Omental fat pad (tissue), 4 donors: ENCODE results near the gene PRIMPOL. TPM values are rescaled to one million over a fixed set of nuclear protein-coding genes. Genes with fewer than 3 reads are reported as not detected.
"Not testable (repeated sequence)": the region's sequence is repeated elsewhere in the genome, so short reads cannot be mapped to it uniquely, and the experiment has no call there.

Experiments
- ATAC-seq: fragments of 150-250 bp; one replicate; pipeline ENCODE4 v1.9.1; 2016; ENCODE audit warnings: mild to moderate bottlenecking, moderate library complexity; ENCODE audit not compliant: low FRiP score
- DNase-seq: peaks from one replicate; pipeline ENCODE4 v3.0.0-alpha.2; 2019; ENCODE audit warnings: low spot score
- total RNA-seq, 4 donors: library from RNA; depleted of rRNA; stranded (reverse); fragments of >200 nt; gene quantifications; one replicate each; pipeline ENCODE4 v1.1.0, GENCODE V29; 2016
- TF ChIP-seq, protein P1 (sequence below), 3 donors: fragments of 450-650 bp; IDR thresholded peaks; one replicate each; pipeline ENCODE4 v1.5.1; 2016 to 2017; ENCODE audit warnings: antibody characterized with exemption in 3 of 3, mild to moderate bottlenecking in 3 of 3, moderate library complexity in 2 of 3

The PRIMPOL gene, protein sequence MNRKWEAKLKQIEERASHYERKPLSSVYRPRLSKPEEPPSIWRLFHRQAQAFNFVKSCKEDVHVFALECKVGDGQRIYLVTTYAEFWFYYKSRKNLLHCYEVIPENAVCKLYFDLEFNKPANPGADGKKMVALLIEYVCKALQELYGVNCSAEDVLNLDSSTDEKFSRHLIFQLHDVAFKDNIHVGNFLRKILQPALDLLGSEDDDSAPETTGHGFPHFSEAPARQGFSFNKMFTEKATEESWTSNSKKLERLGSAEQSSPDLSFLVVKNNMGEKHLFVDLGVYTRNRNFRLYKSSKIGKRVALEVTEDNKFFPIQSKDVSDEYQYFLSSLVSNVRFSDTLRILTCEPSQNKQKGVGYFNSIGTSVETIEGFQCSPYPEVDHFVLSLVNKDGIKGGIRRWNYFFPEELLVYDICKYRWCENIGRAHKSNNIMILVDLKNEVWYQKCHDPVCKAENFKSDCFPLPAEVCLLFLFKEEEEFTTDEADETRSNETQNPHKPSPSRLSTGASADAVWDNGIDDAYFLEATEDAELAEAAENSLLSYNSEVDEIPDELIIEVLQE
- 10 to 100 TPM in 2 of 4 donors, 1 to 10 TPM in 2; 8.2 to 23.0 (median 13.7) TPM for total RNA-seq

DNA sequence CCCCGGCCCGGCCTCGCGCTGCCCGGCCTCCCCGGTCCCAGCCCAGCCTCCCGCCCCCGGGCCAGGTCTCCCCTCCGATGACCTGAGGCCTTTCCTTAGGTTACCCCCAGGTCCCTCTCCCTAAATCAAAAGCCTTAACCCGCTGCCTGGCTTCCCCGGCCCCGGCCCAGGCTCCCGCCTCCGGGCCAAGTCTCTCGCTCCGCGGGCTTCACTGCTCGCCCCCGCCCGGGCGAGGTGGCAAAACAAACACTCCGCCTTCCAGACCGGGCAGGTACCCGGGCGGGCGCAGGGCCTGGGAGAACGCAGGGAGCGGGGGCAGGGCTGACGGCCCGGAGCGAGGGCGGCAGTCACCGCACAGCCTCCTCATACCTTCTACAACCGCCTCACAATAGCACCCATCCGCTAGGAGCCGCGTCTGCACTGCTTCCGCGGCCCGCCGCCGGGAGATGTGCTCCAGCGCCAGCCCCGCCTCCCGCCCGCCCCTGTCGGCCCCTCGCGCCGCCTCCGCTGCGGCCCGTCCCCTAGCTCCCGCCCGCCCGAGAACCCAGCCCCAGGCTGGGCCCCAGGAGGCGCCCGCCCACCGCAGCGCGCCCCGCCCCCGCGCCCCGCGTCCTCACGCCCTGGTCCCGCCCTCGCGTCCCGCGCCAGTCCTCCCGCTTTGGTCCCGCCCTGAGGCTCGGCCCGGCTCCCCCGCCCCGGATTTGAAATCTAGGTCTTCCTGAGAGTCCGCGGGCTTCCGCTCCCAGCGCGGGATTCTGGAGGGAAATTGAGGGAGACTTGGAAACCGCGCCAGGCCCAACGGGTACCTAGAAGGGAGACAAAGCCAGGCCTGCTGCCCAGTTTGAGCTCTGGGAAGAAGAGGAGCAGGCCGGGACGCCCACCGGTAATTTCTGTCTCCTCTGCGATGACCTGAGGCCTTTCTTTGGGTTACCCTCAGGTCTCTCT is at the start of gene PRIMPOL, which contains the start of gene CASP3:
Gene PRIMPOL, plus strand, starts transcription at position 713 of the 945 bp plus-strand sequence. CDS start 7,403 bp downstream, outside the sequence.
Gene CASP3, minus strand, starts transcription at position 422 of the 945 bp plus-strand sequence. CDS start 10,994 bp downstream, outside the sequence.
- DNase-seq (peak; percentile 86), ATAC-seq (peak; percentile 96)
- TF ChIP-seq, protein P1, sequence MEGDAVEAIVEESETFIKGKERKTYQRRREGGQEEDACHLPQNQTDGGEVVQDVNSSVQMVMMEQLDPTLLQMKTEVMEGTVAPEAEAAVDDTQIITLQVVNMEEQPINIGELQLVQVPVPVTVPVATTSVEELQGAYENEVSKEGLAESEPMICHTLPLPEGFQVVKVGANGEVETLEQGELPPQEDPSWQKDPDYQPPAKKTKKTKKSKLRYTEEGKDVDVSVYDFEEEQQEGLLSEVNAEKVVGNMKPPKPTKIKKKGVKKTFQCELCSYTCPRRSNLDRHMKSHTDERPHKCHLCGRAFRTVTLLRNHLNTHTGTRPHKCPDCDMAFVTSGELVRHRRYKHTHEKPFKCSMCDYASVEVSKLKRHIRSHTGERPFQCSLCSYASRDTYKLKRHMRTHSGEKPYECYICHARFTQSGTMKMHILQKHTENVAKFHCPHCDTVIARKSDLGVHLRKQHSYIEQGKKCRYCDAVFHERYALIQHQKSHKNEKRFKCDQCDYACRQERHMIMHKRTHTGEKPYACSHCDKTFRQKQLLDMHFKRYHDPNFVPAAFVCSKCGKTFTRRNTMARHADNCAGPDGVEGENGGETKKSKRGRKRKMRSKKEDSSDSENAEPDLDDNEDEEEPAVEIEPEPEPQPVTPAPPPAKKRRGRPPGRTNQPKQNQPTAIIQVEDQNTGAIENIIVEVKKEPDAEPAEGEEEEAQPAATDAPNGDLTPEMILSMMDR (IDR thresholded peaks at IDR 0.05): no peak

DNA sequence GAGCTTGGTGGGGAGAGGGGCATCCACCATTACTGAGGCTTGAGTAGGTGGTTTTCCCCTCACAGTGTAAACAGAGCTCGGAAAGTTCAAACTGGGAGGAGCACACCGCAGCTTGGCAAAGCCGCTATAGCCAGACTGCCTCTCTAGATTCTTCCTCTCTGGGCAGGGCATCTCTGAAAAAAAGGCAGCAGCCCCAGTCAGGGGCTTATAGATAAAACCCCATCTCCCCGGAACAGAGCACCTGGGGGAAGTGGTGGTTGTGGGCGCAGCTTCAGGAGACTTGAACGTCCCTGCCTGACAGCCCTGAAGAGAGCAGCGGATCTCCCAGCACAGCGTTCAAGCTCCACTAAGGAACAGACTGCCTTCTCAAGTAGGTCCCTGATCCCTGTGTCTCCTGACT is 48.6 kb upstream of the PRIMPOL start:
- DNase-seq, ATAC-seq: not testable (repeated sequence)

DNA sequence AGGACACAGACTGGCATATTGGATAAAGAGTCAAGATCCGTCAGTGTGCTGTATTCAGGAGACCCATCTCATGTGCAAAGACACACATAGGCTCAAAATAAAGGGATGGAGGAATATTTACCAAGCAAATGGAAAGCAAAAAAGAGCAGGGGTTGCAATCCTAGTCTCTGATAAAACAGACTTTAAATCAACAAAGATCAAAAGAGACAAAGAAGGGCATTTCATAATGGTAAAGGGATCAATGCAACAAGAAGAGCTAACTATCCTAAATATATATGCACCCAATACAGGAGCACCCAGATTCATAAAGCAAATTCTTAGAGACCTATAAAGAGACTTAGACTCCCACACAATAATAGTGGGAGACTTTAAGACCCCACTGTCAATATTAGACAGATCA is 46.7 kb upstream of the PRIMPOL start:
- not testable (repeated sequence) for DNase-seq, ATAC-seq

DNA sequence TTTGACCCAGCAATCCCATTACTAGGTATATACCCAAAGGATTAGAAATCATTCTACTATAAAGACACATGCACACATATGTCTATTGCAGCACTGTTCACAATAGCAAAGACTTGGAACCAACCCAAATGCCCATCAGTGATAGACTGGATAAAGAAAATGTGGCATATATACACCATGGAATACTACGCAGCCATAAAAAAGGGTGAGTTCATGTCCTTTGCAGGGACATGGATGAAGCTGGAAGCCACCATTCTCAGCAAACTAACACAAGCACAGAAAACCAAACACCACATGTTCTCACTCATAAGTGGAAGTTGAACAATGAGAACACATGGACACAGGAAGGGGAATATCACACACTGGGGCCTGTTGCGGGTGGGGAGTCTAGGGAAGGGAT is 42.1 kb upstream of the PRIMPOL start:
- not testable (repeated sequence) for ATAC-seq

DNA sequence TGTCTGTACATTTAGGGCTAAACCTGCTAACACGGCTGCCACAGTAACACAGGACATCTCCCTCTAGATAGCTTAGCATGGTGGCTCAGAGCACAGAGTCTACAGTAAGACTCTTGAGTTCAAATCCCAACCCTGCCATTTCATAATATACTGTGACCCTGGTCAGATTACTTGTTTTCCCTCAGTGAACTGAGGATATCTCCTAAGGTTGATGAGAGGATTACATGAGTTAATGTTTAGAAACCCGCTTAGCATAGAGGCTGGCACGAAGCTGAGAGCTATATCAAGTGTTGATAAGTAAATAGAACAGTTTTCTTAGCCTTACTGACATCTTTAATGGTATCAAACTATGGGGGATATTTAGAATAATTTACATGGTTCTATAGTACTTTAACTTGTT is 37.5 kb upstream of the PRIMPOL start:
- TF ChIP-seq, protein P1 (IDR thresholded peaks at IDR 0.05): no peak
- no peak for DNase-seq
- ATAC-seq: no peak

More for the DNA sequence above, 42.1 kb upstream of the PRIMPOL start:
- DNase-seq: not testable (repeated sequence)

DNA sequence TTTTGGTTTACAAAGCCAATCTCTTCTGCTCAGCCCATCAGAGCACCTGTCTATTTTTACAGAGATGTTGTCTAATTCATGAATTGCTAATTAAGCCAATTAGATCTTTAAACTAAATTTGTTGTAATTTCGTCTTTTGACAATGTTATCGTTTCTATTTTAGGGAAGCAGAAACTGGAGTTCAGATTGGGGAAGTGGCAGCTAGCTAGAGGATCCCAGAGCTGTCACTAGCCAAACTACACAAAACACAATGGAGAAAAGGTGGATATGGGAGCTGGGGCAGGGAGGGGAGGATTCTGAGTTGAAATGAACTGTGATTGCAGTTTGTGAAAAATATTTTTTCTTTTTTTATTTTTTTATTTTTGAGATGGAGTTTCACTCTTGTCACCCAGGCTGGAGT is 36.1 kb upstream of the PRIMPOL start:
- TF ChIP-seq, protein P1 (IDR thresholded peaks at IDR 0.05): no peak
- ATAC-seq: no peak
- DNase-seq: no peak

DNA sequence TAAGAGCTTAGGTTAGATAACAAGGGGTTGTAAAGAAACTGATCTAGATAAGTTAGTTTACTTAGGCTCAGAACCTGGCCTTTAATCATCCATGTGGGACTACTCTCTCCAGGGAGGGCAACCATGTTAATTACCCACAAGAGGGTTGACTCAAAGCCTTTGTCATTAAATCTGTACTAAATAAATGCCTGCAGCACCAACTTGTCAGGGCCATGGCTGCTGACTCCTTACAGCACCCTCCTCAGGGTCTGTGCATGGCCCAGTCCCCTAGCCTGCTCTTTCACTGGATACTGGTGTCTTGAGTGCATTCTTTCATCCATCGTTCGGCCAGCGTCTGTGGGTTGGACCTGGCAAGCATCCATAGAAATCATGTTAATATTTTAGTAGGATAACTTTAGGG is 35.0 kb upstream of the PRIMPOL start:
- ATAC-seq (no peak), DNase-seq (no peak)
- TF ChIP-seq, protein P1 (IDR thresholded peaks at IDR 0.05): no peak

DNA sequence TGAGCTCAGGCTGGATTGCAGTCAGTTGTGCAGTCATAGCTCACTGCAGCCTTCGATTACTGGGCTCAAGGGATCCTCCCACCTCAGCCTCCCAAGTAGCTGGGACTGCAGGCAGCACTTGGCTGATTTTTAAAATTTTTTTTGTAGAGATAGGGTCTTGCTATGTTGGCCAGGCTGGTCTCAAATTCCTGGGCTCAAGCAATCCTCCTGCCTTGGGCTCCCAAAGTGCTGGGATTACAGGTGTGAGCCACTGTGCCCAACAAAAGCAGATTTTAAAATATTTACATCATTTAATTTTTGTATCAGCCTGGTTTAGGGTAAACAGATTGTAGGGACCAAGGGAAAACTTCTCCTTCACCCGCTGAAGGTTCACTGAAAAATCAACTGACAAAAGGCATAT is 33.4 kb upstream of the PRIMPOL start:
- not testable (repeated sequence) for DNase-seq, ATAC-seq
